HCT116 (cell line): ENCODE measurements around the gene CCDC92. TPM values are rescaled to one million over a fixed set of nuclear protein-coding genes. Genes with fewer than 3 reads are reported as not detected.

Source experiments
- ATAC-seq: fragments of 200-7000 bp; cut with Tn5 transposase; 2 replicates; pipeline ENCODE4 v1.9.1; 2020; ENCODE audit warnings: mild to moderate bottlenecking, moderate library complexity
- BruUV-seq: library from RNA; stranded (reverse); fragments of 400-500 nt; replicated peaks from 2 replicates; lab custom pipeline; 2021; lab: Mats Ljungman, UMichigan
- CTCF ChIA-PET: fragments of 300-600 bp; sonication (Branson Sonifier 250); formaldehyde crosslinking; loops from one replicate; lab custom pipeline; 2021; ENCODE audit warnings: antibody characterized with exemption; lab: Charles Lee
- POLR2A ChIA-PET: fragments of 300-600, 350-600 bp; sonication (Branson Sonifier 250); formaldehyde crosslinking; loops from one replicate; lab custom pipeline; 2021; ENCODE audit warnings: antibody characterized with exemption; lab: Charles Lee
- RAD21 ChIA-PET, 2 experiments: fragments of 300-600 bp; sonication (Branson Sonifier 250); formaldehyde crosslinking; loops; one replicate each; lab custom pipeline; 2023; ENCODE audit warnings: low total read pairs in 2 of 2; ENCODE audit not compliant: uncharacterized antibody in 2 of 2, unreplicated experiment in 2 of 2, low non-redundant PET in 1 of 2; lab: Charles Lee
- DNase-seq: peaks from one replicate; pipeline ENCODE4 v3.0.0-alpha.2; 2010; ENCODE audit warnings: low read depth, low spot score
- H2AFZ ChIP-seq: fragments of 200-600 bp; shearing (Covaris generic), sonication (generic); 2 replicates; pipeline ENCODE4 v1.6.1; 2017; ENCODE audit warnings: low read depth, mixed run types, mixed read lengths, antibody characterized with exemption, low read length; ENCODE audit not compliant: poor library complexity, severe bottlenecking
- H3K27ac ChIP-seq: 2 replicates; pipeline ENCODE4 v1.5.1; 2012; ENCODE audit warnings: low read depth, low read length
- H3K27me3 ChIP-seq: fragments of 200-600 bp; sonication (generic); 2 replicates; pipeline ENCODE4 v1.6.1; 2016; ENCODE audit warnings: mixed run types, low read length, mixed read lengths; ENCODE audit not compliant: insufficient read depth
- H3K36me3 ChIP-seq, 2 experiments: fragments of 200-500 bp in 1 of 2; fragments of 200-600 bp in 1 of 2; sonication (Bioruptor generic) in 1 of 2; sonication (generic) in 1 of 2; 2 replicates each; pipeline versions ENCODE4 v1.5.1 to v1.6.1; 2014 to 2016; ENCODE audit warnings: low read length in 2 of 2, inconsistent platforms in 1 of 2, mixed read lengths in 1 of 2, mixed run types in 1 of 2; ENCODE audit not compliant: insufficient read depth in 2 of 2, control insufficient read depth in 1 of 2
- H3K4me1 ChIP-seq, 2 experiments: fragments of 200-600 bp in 1 of 2; sonication (generic) in 1 of 2; 2 replicates each; pipeline versions ENCODE4 v1.5.1 to v1.6.1; 2012 to 2017; ENCODE audit warnings: low read length in 2 of 2, inconsistent platforms in 1 of 2, mild to moderate bottlenecking in 1 of 2, mixed read lengths in 1 of 2, mixed run types in 1 of 2, moderate library complexity in 1 of 2; ENCODE audit not compliant: insufficient read depth in 2 of 2, control insufficient read depth in 1 of 2
- H3K4me2 ChIP-seq: fragments of 200-600 bp; sonication (generic); 2 replicates; pipeline ENCODE4 v1.6.1; 2017; ENCODE audit warnings: mixed run types, low read length, mixed read lengths
- H3K4me3 ChIP-seq, 2 experiments: fragments of 200-600 bp in 1 of 2; sonication (generic) in 1 of 2; replicated peaks in 1 of 2; 2 replicates each; pipeline ENCODE4 v1.5.1; 2011 to 2016; ENCODE audit warnings: low read length in 2 of 2, control low read depth in 1 of 2, low read depth in 1 of 2, mild to moderate bottlenecking in 1 of 2, mixed read lengths in 1 of 2, mixed run types in 1 of 2
- H3K79me2 ChIP-seq: fragments of 200-600 bp; sonication (generic); 2 replicates; pipeline ENCODE4 v1.6.1; 2017; ENCODE audit warnings: mild to moderate bottlenecking, mixed run types, low read length, moderate library complexity, mixed read lengths; ENCODE audit not compliant: insufficient read depth
- H3K9ac ChIP-seq: fragments of 200-600 bp; sonication (generic); 2 replicates; pipeline ENCODE4 v1.6.1; 2016; ENCODE audit warnings: low read length, mixed read lengths
- H3K9me2 ChIP-seq: fragments of 200-600 bp; sonication (generic), shearing (Covaris generic); 2 replicates; pipeline ENCODE4 v1.6.1; 2017; ENCODE audit warnings: mixed run types, mild to moderate bottlenecking, moderate library complexity; ENCODE audit not compliant: insufficient read depth
- H3K9me3 ChIP-seq, 2 experiments: fragments of 200-500 bp in 1 of 2; fragments of 200-600 bp in 1 of 2; sonication (Bioruptor generic) in 1 of 2; sonication (generic) in 1 of 2; 2 replicates each; pipeline ENCODE4 v1.6.1; 2014 to 2017; ENCODE audit warnings: low read length in 2 of 2, mixed read lengths in 2 of 2, inconsistent platforms in 1 of 2, low read depth in 1 of 2, mild to moderate bottlenecking in 1 of 2, mixed run types in 1 of 2, moderate library complexity in 1 of 2; ENCODE audit not compliant: control insufficient read depth in 1 of 2, insufficient read depth in 1 of 2
- H4K20me1 ChIP-seq: fragments of 200-600 bp; sonication (generic), shearing (Covaris generic); 2 replicates; pipeline ENCODE4 v1.6.1; 2017; ENCODE audit warnings: mixed run types, mild to moderate bottlenecking, moderate library complexity; ENCODE audit not compliant: insufficient read depth
- ATF3 ChIP-seq: IDR thresholded peaks from 2 replicates; pipeline ENCODE4 v1.6.1; 2012
- CBX3 ChIP-seq: IDR thresholded peaks from 2 replicates; pipeline ENCODE4 v1.6.1; 2012; ENCODE audit warnings: low read depth
- EGR1 ChIP-seq: IDR thresholded peaks from 2 replicates; pipeline ENCODE4 v1.6.1; 2012; ENCODE audit warnings: low read depth
- ELF1 ChIP-seq: IDR thresholded peaks from 2 replicates; pipeline ENCODE4 v1.6.1; 2012; ENCODE audit warnings: low read depth, borderline replicate concordance
- EZH2phosphoT487 ChIP-seq: fragments of 200-600 bp; IDR thresholded peaks from 2 replicates; pipeline ENCODE4 v1.6.1; 2018; ENCODE audit warnings: antibody characterized with exemption, borderline replicate concordance
- FOSL1 ChIP-seq: IDR thresholded peaks from 2 replicates; pipeline ENCODE4 v1.6.1; 2012; ENCODE audit warnings: low read depth
- JUND ChIP-seq: IDR thresholded peaks from 2 replicates; pipeline ENCODE4 v1.6.1; 2012
- POLR2A ChIP-seq: IDR thresholded peaks from 2 replicates; pipeline ENCODE4 v1.7.0; 2011; ENCODE audit warnings: borderline replicate concordance; ENCODE audit not compliant: insufficient read depth, insufficient read length; ENCODE audit errors: extremely low read depth
- POLR2AphosphoS5 ChIP-seq: IDR thresholded peaks from 2 replicates; pipeline ENCODE4 v1.6.1; 2011; ENCODE audit warnings: mild to moderate bottlenecking, low read depth, low read length, moderate library complexity
- RAD21 ChIP-seq: IDR thresholded peaks from 2 replicates; pipeline ENCODE4 v1.6.1; 2012; ENCODE audit warnings: low read depth, mild to moderate bottlenecking
- SIN3A ChIP-seq: IDR thresholded peaks from 2 replicates; pipeline ENCODE4 v1.6.1; 2012; ENCODE audit warnings: low read depth
- SRF ChIP-seq: IDR thresholded peaks from 2 replicates; pipeline ENCODE4 v1.6.1; 2012; ENCODE audit warnings: low read depth
- TCF7L2 ChIP-seq: IDR thresholded peaks from 2 replicates; pipeline ENCODE4 v1.7.0; 2011; ENCODE audit warnings: borderline replicate concordance, inconsistent platforms; ENCODE audit not compliant: insufficient read depth, insufficient read length; ENCODE audit errors: extremely low read depth
- ZBTB33 ChIP-seq: IDR thresholded peaks from 2 replicates; pipeline ENCODE4 v1.6.1; 2011; ENCODE audit warnings: mild to moderate bottlenecking, low read length, moderate library complexity; ENCODE audit not compliant: insufficient replicate concordance; ENCODE audit errors: extremely low read depth
- ZFX ChIP-seq: fragments of 450-650 bp; IDR thresholded peaks from 2 replicates; pipeline ENCODE4 v1.6.1; 2017
- ZNF274 ChIP-seq: fragments of 200-500 bp; sonication (Bioruptor generic); IDR thresholded peaks from 2 replicates; pipeline ENCODE4 v1.6.1; 2014; ENCODE audit warnings: mild to moderate bottlenecking, low read depth, low read length, inconsistent platforms
- intact Hi-C: fragments of 100-400 bp; cut with micrococcal nuclease; formaldehyde crosslinking; loops from 2 replicates; pipeline ENCODE4 v1.10.0; 2022
- total RNA-seq: library from RNA; stranded (reverse); gene quantifications from one replicate; pipeline ENCODE4 v1.2.1, GENCODE V29; 2021; ENCODE audit not compliant: unreplicated experiment

Gene CCDC92
- total RNA-seq, 1 experiment from 2014 or later: 9.7 TPM

- ATAC-seq (no peak), DNase-seq (no peak)
- Histone ChIP-seq H3K4me3 (no peak overlapping the region), H3K9ac (no peak overlapping the region), H3K27ac (no peak overlapping the region), H4K20me1 (no peaks in the 10 kb centered on the region), H2AFZ (no peak overlapping the region), H3K4me2 (no peak overlapping the region), H3K27me3 (no peaks in the 10 kb centered on the region), H3K4me1 (no peaks in the 10 kb centered on the region), H3K9me2 (no peaks in the 10 kb centered on the region), H3K9me3 (no peaks in the 10 kb centered on the region), H3K79me2 (no peaks in the 10 kb centered on the region)
- ChIA-PET CTCF (no interaction called here), RAD21 (no interaction called here), POLR2A (no interaction called here)
- intact Hi-C loops: no loop called here
- BruUV-seq: no TSS peak
- no peak for TF ChIP-seq JUND
- TF ChIP-seq ZNF274: no peak
- no peak for TF ChIP-seq SIN3A
- no peak for TF ChIP-seq ZFX
- TF ChIP-seq TCF7L2: no peak
- no peak for TF ChIP-seq ZBTB33
- TF ChIP-seq FOSL1: no peak
- no peak for TF ChIP-seq EGR1
- TF ChIP-seq SRF: no peak
- TF ChIP-seq RAD21: no peak
- TF ChIP-seq, all 23 proteins: peak for 0
- H3K36me3 ChIP-seq: no peaks in the 10 kb centered on the region
These were observed 48.7 kb downstream of the CCDC92 start for GRCh38 chr12:123923927-123924326.

- POLR2A ChIA-PET: no interaction called here
- TF ChIP-seq CBX3 (no peak), POLR2AphosphoS5 (no peak), ELF1 (no peak), ZNF274 (no peak), ATF3 (no peak), RAD21 (no peak), SIN3A (no peak), EZH2phosphoT487 (no peak), POLR2A (no peak)
- TF ChIP-seq, all 23 proteins: peak for 0
- H3K9me3 ChIP-seq: no peaks in the 10 kb centered on the region
- intact Hi-C loops: no loop called here
- no peak overlapping the region for H3K9ac ChIP-seq
- no peak overlapping the region for H3K4me2 ChIP-seq
- H3K79me2 ChIP-seq: no peaks in the 10 kb centered on the region
- no peaks in the 10 kb centered on the region for H3K36me3 ChIP-seq
- no peak for DNase-seq
- H3K27me3 ChIP-seq: no peaks in the 10 kb centered on the region
- H3K4me1 ChIP-seq: no peaks in the 10 kb centered on the region
- H3K9me2 ChIP-seq: no peaks in the 10 kb centered on the region
- no peak overlapping the region for H2AFZ ChIP-seq
- ChIA-PET RAD21 (no interaction called here), CTCF (no interaction called here)
- H3K27ac ChIP-seq: no peak overlapping the region
- BruUV-seq: no TSS peak
- H4K20me1 ChIP-seq: no peaks in the 10 kb centered on the region
- no peak for ATAC-seq
- no peak overlapping the region for H3K4me3 ChIP-seq
These were observed 49.6 kb downstream of the CCDC92 start for GRCh38 chr12:123923038-123923437.
